NB4 (cell line): ENCODE measurements around the gene ZNF236.

Source experiments
- DNase-seq: peaks from one replicate; pipeline ENCODE4 v3.0.0; 2010; ENCODE audit warnings: low read depth
- H3K4me3 ChIP-seq: one replicate; pipeline ENCODE4 v1.5.1; 2011; ENCODE audit warnings: mild to moderate bottlenecking, low read depth, low read length, moderate library complexity
- CTCF ChIP-seq: IDR thresholded peaks from one replicate; pipeline ENCODE4 v1.5.1; 2012; ENCODE audit warnings: low read depth, low read length
- MAX ChIP-seq: IDR thresholded peaks from 2 replicates; pipeline ENCODE4 v1.6.1; 2011; ENCODE audit warnings: low read depth, low read length
- MYC ChIP-seq: IDR thresholded peaks from 2 replicates; pipeline ENCODE4 v1.6.1; 2011; ENCODE audit warnings: low read depth, low read length
- POLR2A ChIP-seq: IDR thresholded peaks from 2 replicates; pipeline ENCODE4 v1.6.1; 2011; ENCODE audit warnings: mild to moderate bottlenecking; ENCODE audit not compliant: insufficient read length; ENCODE audit errors: extremely low read depth

ZNF236 gene

GRCh38 chr18:76993085-76993382 is 170.7 kb downstream of the ZNF236 start:
- no peak for DNase-seq
- no peak for TF ChIP-seq MAX
- TF ChIP-seq POLR2A, result no peak
- no peak for TF ChIP-seq MYC
- TF ChIP-seq CTCF, result no peak
- H3K4me3 ChIP-seq, result no peak overlapping the region

GRCh38 chr18:76993573-76993972 is 171.2 kb downstream of the ZNF236 start:
- H3K4me3 ChIP-seq, result no peak overlapping the region
- no peak for TF ChIP-seq POLR2A
- no peak for TF ChIP-seq MYC
- no peak for TF ChIP-seq MAX
- TF ChIP-seq CTCF, result no peak
- DNase-seq, result no peak

GRCh38 chr18:76994086-76994654 is 171.8 kb downstream of the ZNF236 start:
- TF ChIP-seq MAX (no peak), CTCF (no peak), MYC (no peak), POLR2A (no peak)
- no peak overlapping the region for H3K4me3 ChIP-seq
- DNase-seq, result no peak

GRCh38 chr18:76995896-76996295 is 173.5 kb downstream of the ZNF236 start:
- H3K4me3 ChIP-seq, result no peak overlapping the region
- DNase-seq, result no peak
- TF ChIP-seq MAX (no peak), MYC (no peak), POLR2A (no peak), CTCF (no peak)

- DNase-seq, result no peak
- no peak for TF ChIP-seq CTCF
- TF ChIP-seq POLR2A, result no peak
- no peak for TF ChIP-seq MAX
- TF ChIP-seq MYC, result no peak
Measured at GRCh38 chr18:76996429-76996828, 174.1 kb downstream of the ZNF236 start.

More at GRCh38 chr18:76996429-76996828, 174.1 kb downstream of the ZNF236 start:
- no peak overlapping the region for H3K4me3 ChIP-seq
